ENCODE results near the gene TMEM229B. TPM values are rescaled to one million over a fixed set of nuclear protein-coding genes. Genes with fewer than 3 reads are reported as not detected.

The TMEM229B gene
- total and polyA plus RNA-seq, 2 of the 4 experiments (the other 2 are of a cell fraction) = under 0.01 TPM; not detected in 1

DNA sequence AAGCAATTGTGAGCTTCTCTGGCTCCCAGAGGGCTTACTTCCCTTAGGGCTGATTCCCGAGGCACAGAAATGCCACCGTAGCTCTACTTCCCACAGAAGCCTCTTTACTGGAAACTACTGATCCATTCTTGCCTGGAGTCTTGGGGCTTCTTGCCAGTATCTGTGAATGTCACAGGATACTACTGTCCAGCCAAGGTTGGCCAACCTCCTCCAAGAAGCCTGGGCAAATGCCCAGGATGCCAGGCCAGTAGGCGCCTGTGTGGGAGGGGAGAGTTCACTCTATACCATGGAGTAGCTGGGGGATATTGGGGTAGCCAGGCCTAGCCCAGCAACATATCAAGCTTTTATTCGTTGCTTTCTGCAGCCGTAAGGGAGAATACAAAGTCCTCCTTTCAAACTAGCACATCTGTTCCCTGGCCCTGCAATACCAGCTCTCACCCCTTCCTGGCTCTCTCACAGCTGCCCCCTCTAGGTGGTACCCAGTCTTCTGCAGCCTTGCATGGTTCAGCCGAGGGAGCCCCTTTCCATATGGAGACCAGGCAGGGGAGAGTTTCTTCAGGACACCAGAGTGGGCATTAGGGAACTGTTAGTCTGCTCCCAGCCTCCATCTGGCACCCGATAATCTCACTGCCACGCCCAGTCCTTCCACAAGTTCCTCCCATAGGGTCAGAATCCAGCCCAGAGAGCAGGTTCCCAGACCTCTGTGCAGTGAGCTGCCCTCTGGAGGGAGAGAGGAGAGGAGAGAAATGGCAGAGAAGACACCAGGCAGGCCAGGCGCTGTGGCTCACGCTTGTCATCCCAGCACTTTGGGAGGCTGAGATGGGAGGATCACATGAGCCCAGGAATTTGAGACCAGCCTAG lies 52.3 kb downstream of the TMEM229B start:
- dilution Hi-C loops (cut with HindIII; ENCODE audit: low sequenced_read_pairs, unreplicated experiment) = no loop called here
- WGBS, 2 experiments (ENCODE audit: extremely low coverage in 2 of 2, insufficient read length in 1 of 2) = no CpG with 5 or more reads among the region's 10 CpGs
- POLR2A ChIA-PET (ENCODE audit: unreplicated experiment) = no interaction called here
- Histone ChIP-seq H2BK20ac (ENCODE audit: low read depth, low read length) (no peak overlapping the region), H2AK5ac (ENCODE audit: low read depth, low read length) (no peak overlapping the region), H3K9me3 (ENCODE audit: control insufficient read depth, insufficient read depth, low read length) (no peaks in the 10 kb centered on the region), H3K9me1 (ENCODE audit: insufficient read depth, low read length) (no peaks in the 10 kb centered on the region), H2AK9ac (replicated peaks; ENCODE audit: low read depth, low read length, poor library complexity) (no peak overlapping the region), H3K23ac (ENCODE audit: low read depth, low read length) (no peak overlapping the region), H3K56ac (ENCODE audit: extremely low read depth, insufficient read depth, low read length) (no peak overlapping the region), H3K4ac (ENCODE audit: low read depth, low read length) (no peak overlapping the region), H3K14ac (replicated peaks; ENCODE audit: low read depth, low read length) (no peak overlapping the region), H2BK15ac (ENCODE audit: low read depth, low read length) (no peak overlapping the region), H3K27me3 (ENCODE audit: control insufficient read depth, insufficient read depth, low read length) (peaks cover 37% of the 10 kb centered on the region), H3K4me1 (ENCODE audit: control insufficient read depth, insufficient read depth, low read length) (no peaks in the 10 kb centered on the region), H3K18ac (ENCODE audit: low read depth, low read length) (no peak overlapping the region), H4K91ac (ENCODE audit: insufficient read depth, low read depth, low read length) (no peak overlapping the region), H3K4me2 (ENCODE audit: low read depth, low read length) (no peak overlapping the region), H3K79me1 (ENCODE audit: low read depth in 1 of 2, low read length in 2 of 2) (no peaks in the 10 kb centered on the region), H2BK120ac (ENCODE audit: low read depth, low read length) (no peak overlapping the region), H2AFZ (replicated peaks; ENCODE audit: low read length, poor library complexity) (no peak overlapping the region), H4K8ac (ENCODE audit: low read depth in 2 of 2, low read length in 2 of 2) (no peak overlapping the region), H3K9ac (ENCODE audit: low read depth, low read length) (no peak overlapping the region), H4K20me1 (ENCODE audit: insufficient read depth, low read length) (no peaks in the 10 kb centered on the region), H4K5ac (ENCODE audit: low read depth, low read length) (no peak overlapping the region), H3K27ac (ENCODE audit: insufficient read depth, low read length) (no peak overlapping the region), H3K4me3 (ENCODE audit: insufficient read depth, low read depth, low read length) (no peak overlapping the region), H2BK5ac (ENCODE audit: low read depth, low read length, poor library complexity, severe bottlenecking) (no peak overlapping the region), H3K36me3 (ENCODE audit: control insufficient read depth, insufficient read depth, low read length) (no peaks in the 10 kb centered on the region)
- CTCF ChIA-PET = no interaction called here
- intact Hi-C loops (cut with micrococcal nuclease) = no loop called here
- in situ Hi-C loops (cut with MboI; ENCODE audit: low sequenced_read_pairs) = loop anchor here (25.0 kb wide), 1 partner anchor 276 kb away; the partner anchor contains the start of gene RDH12
- no peak for DNase-seq
- TF ChIP-seq, protein P1, sequence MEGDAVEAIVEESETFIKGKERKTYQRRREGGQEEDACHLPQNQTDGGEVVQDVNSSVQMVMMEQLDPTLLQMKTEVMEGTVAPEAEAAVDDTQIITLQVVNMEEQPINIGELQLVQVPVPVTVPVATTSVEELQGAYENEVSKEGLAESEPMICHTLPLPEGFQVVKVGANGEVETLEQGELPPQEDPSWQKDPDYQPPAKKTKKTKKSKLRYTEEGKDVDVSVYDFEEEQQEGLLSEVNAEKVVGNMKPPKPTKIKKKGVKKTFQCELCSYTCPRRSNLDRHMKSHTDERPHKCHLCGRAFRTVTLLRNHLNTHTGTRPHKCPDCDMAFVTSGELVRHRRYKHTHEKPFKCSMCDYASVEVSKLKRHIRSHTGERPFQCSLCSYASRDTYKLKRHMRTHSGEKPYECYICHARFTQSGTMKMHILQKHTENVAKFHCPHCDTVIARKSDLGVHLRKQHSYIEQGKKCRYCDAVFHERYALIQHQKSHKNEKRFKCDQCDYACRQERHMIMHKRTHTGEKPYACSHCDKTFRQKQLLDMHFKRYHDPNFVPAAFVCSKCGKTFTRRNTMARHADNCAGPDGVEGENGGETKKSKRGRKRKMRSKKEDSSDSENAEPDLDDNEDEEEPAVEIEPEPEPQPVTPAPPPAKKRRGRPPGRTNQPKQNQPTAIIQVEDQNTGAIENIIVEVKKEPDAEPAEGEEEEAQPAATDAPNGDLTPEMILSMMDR (conservative IDR thresholded peaks at IDR 0.05; ENCODE audit: low read depth, low read length) = no peak
- TF ChIP-seq CHD1 (IDR thresholded peaks at IDR 0.05; ENCODE audit: low read depth, low read length) = no peak
- BruUV-seq (replicated peaks) = no TSS peak
- ATAC-seq (ENCODE audit: low read depth) = no peak
